Measurements from ENCODE around the gene CCDC134. TPM values are rescaled to one million over a fixed set of nuclear protein-coding genes. Genes with fewer than 3 reads are reported as not detected.

CCDC134 gene
- total RNA-seq, 6 experiments from 2014 or later: 2.6 to 5.2 (median 3.4) TPM

GRCh38 chr22:41857860-41858199, 57.4 kb downstream of the CCDC134 start:
- Histone ChIP-seq H3K27ac (no peak overlapping the region), H3K4me1 (peaks cover 0 to 3% (median 0%) of the 10 kb centered on the region in 4 donors)
- intact Hi-C loops (cut with DNase I): no loop called here

GRCh38 chr22:41862160-41862529, 61.7 kb downstream of the CCDC134 start:
- DNase-seq: no peak
- H3K4me3 ChIP-seq: no peak overlapping the region
- H3K9me3 ChIP-seq: no peaks in the 10 kb centered on the region
- H3K27ac ChIP-seq: no peak overlapping the region
- intact Hi-C loops (cut with DNase I): no loop called here
- TF ChIP-seq CTCF (IDR thresholded peaks at IDR 0.05): no peak
- TF ChIP-seq POLR2A (IDR thresholded peaks at IDR 0.05): no peak
- H3K36me3 ChIP-seq: peaks cover 0 to 12% (median 0%) of the 10 kb centered on the region in 4 donors
- peaks cover 0 to 3% (median 0%) of the 10 kb centered on the region in 4 donors for H3K4me1 ChIP-seq
- ATAC-seq: no peak
- WGBS (ENCODE audit: insufficient coverage, low coverage, low lambda C conversion rate, missing lambda C conversion rate): 71% methylated on average over 2 of the region's 4 CpGs
- no peaks in the 10 kb centered on the region for H3K27me3 ChIP-seq

More at GRCh38 chr22:41857860-41858199, 57.4 kb downstream of the CCDC134 start:
- Histone ChIP-seq H3K36me3 (peaks cover 0 to 5% (median 0%) of the 10 kb centered on the region in 4 donors), H3K4me3 (no peak overlapping the region), H3K9me3 (no peaks in the 10 kb centered on the region), H3K27me3 (no peaks in the 10 kb centered on the region)
- no peak for ATAC-seq
- no peak for DNase-seq
- TF ChIP-seq POLR2A (IDR thresholded peaks at IDR 0.05) (no peak), CTCF (IDR thresholded peaks at IDR 0.05) (no peak)

GRCh38 chr22:41862530-41863266, 62.2 kb downstream of the CCDC134 start:
- ATAC-seq (peak in 2 of 4 donors; percentile 11 to 18), DNase-seq (no peak)
- H3K4me1 ChIP-seq: peaks cover 0 to 3% (median 0%) of the 10 kb centered on the region in 4 donors
- H3K4me3 ChIP-seq: no peak overlapping the region
- 88% methylated on average over 8 of the region's 11 CpGs for WGBS (ENCODE audit: insufficient coverage, low coverage, low lambda C conversion rate, missing lambda C conversion rate)
- H3K27me3 ChIP-seq: no peaks in the 10 kb centered on the region
- TF ChIP-seq POLR2A (IDR thresholded peaks at IDR 0.05): no peak
- TF ChIP-seq CTCF (IDR thresholded peaks at IDR 0.05): no peak
- intact Hi-C loops (cut with DNase I): no loop called here
- H3K9me3 ChIP-seq: no peaks in the 10 kb centered on the region
- H3K36me3 ChIP-seq: peaks cover 0 to 18% (median 0%) of the 10 kb centered on the region in 4 donors
- no peak overlapping the region for H3K27ac ChIP-seq

GRCh38 chr22:41863472-41863871, 63.0 kb downstream of the CCDC134 start:
- WGBS (ENCODE audit: insufficient coverage, low coverage, low lambda C conversion rate, missing lambda C conversion rate): 85% methylated on average over 2 of the region's 2 CpGs
- ATAC-seq: no peak
- intact Hi-C loops (cut with DNase I): no loop called here
- peaks cover 0 to 21% (median 2%) of the 10 kb centered on the region in 4 donors for H3K36me3 ChIP-seq
- no peak overlapping the region for H3K4me3 ChIP-seq
- DNase-seq: no peak
- TF ChIP-seq CTCF (IDR thresholded peaks at IDR 0.05) (no peak), POLR2A (IDR thresholded peaks at IDR 0.05) (no peak)
- no peaks in the 10 kb centered on the region for H3K9me3 ChIP-seq
- H3K4me1 ChIP-seq: peaks cover 0 to 3% (median 0%) of the 10 kb centered on the region in 4 donors
- H3K27me3 ChIP-seq: no peaks in the 10 kb centered on the region
- H3K27ac ChIP-seq: no peak overlapping the region
